ENCODE measurements around the gene WDFY2.

Gene WDFY2

GRCh38 chr13:51659276-51660127 lies 75.2 kb downstream of the WDFY2 start:
- Histone ChIP-seq H3K36me3 (ENCODE audit: control insufficient read depth, low read depth, low read length) (peaks cover 4% of the 10 kb centered on the region), H3K27ac (ENCODE audit: low read length) (no peak overlapping the region), H3K9me3 (ENCODE audit: control insufficient read depth, low read depth, low read length) (peaks cover under 1% of the 10 kb centered on the region), H3K4me1 (ENCODE audit: control insufficient read depth, low read depth, low read length) (peaks cover 18% of the 10 kb centered on the region), H3K9ac (ENCODE audit: low read length) (no peak overlapping the region), H3K4me3 (ENCODE audit: low read length) (no peak overlapping the region), H3K27me3 (ENCODE audit: control insufficient read depth, insufficient read depth, low read length) (no peaks in the 10 kb centered on the region)

DNA sequence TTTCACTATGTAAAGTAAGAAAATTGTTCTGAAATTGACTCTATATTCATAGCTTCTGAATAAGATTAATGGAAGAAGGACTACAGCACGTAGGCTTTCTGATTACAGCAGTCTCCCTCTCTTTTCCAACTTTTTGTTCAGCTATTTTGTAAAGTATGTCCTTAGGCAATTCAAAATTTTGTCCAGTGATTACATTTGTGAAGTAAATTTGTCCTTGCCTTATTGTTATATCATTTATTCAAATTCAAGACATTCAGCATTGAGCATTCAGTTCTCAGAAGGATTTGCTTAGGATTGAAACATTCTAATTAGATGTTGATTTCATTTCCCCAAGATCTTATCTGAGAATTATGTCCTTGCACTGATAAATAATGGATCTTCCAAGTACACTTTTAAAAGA lies 76.6 kb downstream of the WDFY2 start:
- no peaks in the 10 kb centered on the region for H3K27me3 ChIP-seq (ENCODE audit: control insufficient read depth, insufficient read depth, low read length)
- H3K4me1 ChIP-seq (ENCODE audit: control insufficient read depth, low read depth, low read length), result peaks cover 13% of the 10 kb centered on the region
- H3K9ac ChIP-seq (ENCODE audit: low read length), result no peak overlapping the region
- no peak overlapping the region for H3K27ac ChIP-seq (ENCODE audit: low read length)
- H3K4me3 ChIP-seq (ENCODE audit: low read length), result no peak overlapping the region
- H3K36me3 ChIP-seq (ENCODE audit: control insufficient read depth, low read depth, low read length), result peaks cover 4% of the 10 kb centered on the region
- H3K9me3 ChIP-seq (ENCODE audit: control insufficient read depth, low read depth, low read length), result no peaks in the 10 kb centered on the region

- Histone ChIP-seq H3K9ac (ENCODE audit: low read length) (no peak overlapping the region), H3K27me3 (ENCODE audit: control insufficient read depth, insufficient read depth, low read length) (no peaks in the 10 kb centered on the region), H3K4me3 (ENCODE audit: low read length) (no peak overlapping the region), H3K4me1 (ENCODE audit: control insufficient read depth, low read depth, low read length) (peaks cover 4% of the 10 kb centered on the region), H3K36me3 (ENCODE audit: control insufficient read depth, low read depth, low read length) (peaks cover 4% of the 10 kb centered on the region), H3K27ac (ENCODE audit: low read length) (no peak overlapping the region), H3K9me3 (ENCODE audit: control insufficient read depth, low read depth, low read length) (no peaks in the 10 kb centered on the region)
These were observed 80.0 kb downstream of the WDFY2 start for GRCh38 chr13:51663973-51664957.

- Histone ChIP-seq H3K9ac (ENCODE audit: low read length) (no peak overlapping the region), H3K36me3 (ENCODE audit: control insufficient read depth, low read depth, low read length) (peaks cover 4% of the 10 kb centered on the region), H3K4me3 (ENCODE audit: low read length) (no peak overlapping the region), H3K4me1 (ENCODE audit: control insufficient read depth, low read depth, low read length) (peaks cover 4% of the 10 kb centered on the region), H3K27ac (ENCODE audit: low read length) (no peak overlapping the region), H3K9me3 (ENCODE audit: control insufficient read depth, low read depth, low read length) (no peaks in the 10 kb centered on the region), H3K27me3 (ENCODE audit: control insufficient read depth, insufficient read depth, low read length) (no peaks in the 10 kb centered on the region)
These were observed 81.2 kb downstream of the WDFY2 start for GRCh38 chr13:51665456-51665855.

DNA sequence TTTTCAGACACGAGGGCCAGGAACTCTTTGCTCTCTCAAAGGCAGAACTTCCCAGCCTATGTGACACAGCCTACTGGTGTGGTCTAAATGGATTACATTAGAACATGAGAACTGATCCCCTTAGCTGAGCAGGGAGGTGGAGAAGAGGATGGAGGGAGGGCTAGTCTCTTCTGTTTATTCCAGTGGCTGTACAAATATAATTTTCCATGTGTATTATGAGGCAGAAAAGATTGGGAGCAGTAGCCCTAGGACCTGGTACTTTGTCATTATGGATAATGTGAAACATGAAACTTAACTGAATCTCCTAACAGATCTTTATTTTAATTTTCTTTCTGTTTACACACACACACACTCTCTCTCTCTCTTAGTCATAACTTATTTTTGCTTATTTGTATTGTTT lies 82.1 kb downstream of the WDFY2 start:
- peaks cover 4% of the 10 kb centered on the region for H3K4me1 ChIP-seq (ENCODE audit: control insufficient read depth, low read depth, low read length)
- H3K36me3 ChIP-seq (ENCODE audit: control insufficient read depth, low read depth, low read length), result peaks cover 4% of the 10 kb centered on the region
- H3K9me3 ChIP-seq (ENCODE audit: control insufficient read depth, low read depth, low read length), result no peaks in the 10 kb centered on the region
- no peak overlapping the region for H3K9ac ChIP-seq (ENCODE audit: low read length)
- no peaks in the 10 kb centered on the region for H3K27me3 ChIP-seq (ENCODE audit: control insufficient read depth, insufficient read depth, low read length)
- H3K4me3 ChIP-seq (ENCODE audit: low read length), result no peak overlapping the region
- no peak overlapping the region for H3K27ac ChIP-seq (ENCODE audit: low read length)

- Histone ChIP-seq H3K27me3 (ENCODE audit: control insufficient read depth, insufficient read depth, low read length) (no peaks in the 10 kb centered on the region), H3K27ac (ENCODE audit: low read length) (no peak overlapping the region), H3K36me3 (ENCODE audit: control insufficient read depth, low read depth, low read length) (peaks cover 4% of the 10 kb centered on the region), H3K4me3 (ENCODE audit: low read length) (no peak overlapping the region), H3K9me3 (ENCODE audit: control insufficient read depth, low read depth, low read length) (no peaks in the 10 kb centered on the region), H3K9ac (ENCODE audit: low read length) (no peak overlapping the region), H3K4me1 (ENCODE audit: control insufficient read depth, low read depth, low read length) (peaks cover 4% of the 10 kb centered on the region)
These were observed 82.6 kb downstream of the WDFY2 start for GRCh38 chr13:51666839-51667238.

DNA sequence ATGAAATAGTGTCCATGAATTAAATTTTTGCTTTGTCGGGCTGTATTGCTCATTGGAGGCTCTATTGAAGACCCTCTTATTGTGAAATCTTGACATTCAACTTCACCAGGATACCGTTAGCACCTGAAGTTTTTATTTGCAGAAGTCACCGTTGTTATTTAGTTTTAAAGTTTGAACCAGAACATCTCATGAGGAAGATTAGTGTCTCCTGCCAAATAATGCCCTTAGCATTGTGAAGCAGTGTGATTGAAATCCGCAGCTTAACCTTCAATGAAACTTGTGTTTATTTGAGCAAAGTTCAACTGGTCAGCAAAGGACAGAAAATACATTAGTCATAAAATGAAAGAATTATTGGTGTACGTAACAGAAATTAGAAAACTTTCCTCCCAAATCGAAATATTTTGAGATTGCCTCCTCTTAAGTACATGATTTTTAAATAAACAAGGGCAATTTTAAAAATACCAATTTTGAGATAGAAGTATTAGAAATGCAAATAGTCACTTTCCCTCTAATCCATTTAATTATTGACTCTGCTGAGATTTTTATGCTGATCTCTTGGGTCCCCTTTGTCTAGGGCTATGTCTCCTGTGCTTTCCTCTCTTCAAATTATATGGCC lies 84.4 kb downstream of the WDFY2 start:
- H3K9ac ChIP-seq (ENCODE audit: low read length), result no peak overlapping the region
- H3K36me3 ChIP-seq (ENCODE audit: control insufficient read depth, low read depth, low read length), result no peaks in the 10 kb centered on the region

DNA sequence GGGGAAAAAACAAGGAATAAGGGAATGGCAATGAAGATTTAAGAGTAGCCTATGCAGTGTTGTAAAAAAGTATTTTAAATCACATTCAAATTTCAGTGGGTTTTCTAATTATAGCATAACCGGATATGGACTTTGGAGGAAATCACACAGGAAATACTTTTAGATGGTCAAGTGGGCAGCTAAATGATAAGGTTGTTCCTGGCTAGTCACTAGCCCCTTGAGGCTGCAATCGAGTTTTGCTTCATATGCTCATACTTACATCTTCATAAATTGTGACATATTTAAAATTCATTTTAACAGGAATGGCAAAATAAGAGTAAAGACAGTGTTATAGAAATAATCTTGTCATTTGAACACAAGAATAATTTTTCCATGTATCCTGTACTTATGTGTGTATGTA lies 88.9 kb downstream of the WDFY2 start:
- Histone ChIP-seq H3K27ac (ENCODE audit: low read length) (no peak overlapping the region), H3K9me3 (ENCODE audit: control insufficient read depth, low read depth, low read length) (no peaks in the 10 kb centered on the region), H3K27me3 (ENCODE audit: control insufficient read depth, insufficient read depth, low read length) (no peaks in the 10 kb centered on the region), H3K36me3 (ENCODE audit: control insufficient read depth, low read depth, low read length) (no peaks in the 10 kb centered on the region), H3K4me3 (ENCODE audit: low read length) (no peak overlapping the region), H3K4me1 (ENCODE audit: control insufficient read depth, low read depth, low read length) (peaks cover 18% of the 10 kb centered on the region), H3K9ac (ENCODE audit: low read length) (no peak overlapping the region)

More for the DNA sequence above, 84.4 kb downstream of the WDFY2 start:
- H3K9me3 ChIP-seq (ENCODE audit: control insufficient read depth, low read depth, low read length), result no peaks in the 10 kb centered on the region
- no peaks in the 10 kb centered on the region for H3K27me3 ChIP-seq (ENCODE audit: control insufficient read depth, insufficient read depth, low read length)
- no peak overlapping the region for H3K4me3 ChIP-seq (ENCODE audit: low read length)
- H3K4me1 ChIP-seq (ENCODE audit: control insufficient read depth, low read depth, low read length), result peaks cover 7% of the 10 kb centered on the region
- H3K27ac ChIP-seq (ENCODE audit: low read length), result no peak overlapping the region

GRCh38 chr13:51674276-51674675 lies 90.0 kb downstream of the WDFY2 start:
- no peaks in the 10 kb centered on the region for H3K27me3 ChIP-seq (ENCODE audit: control insufficient read depth, insufficient read depth, low read length)
- no peaks in the 10 kb centered on the region for H3K36me3 ChIP-seq (ENCODE audit: control insufficient read depth, low read depth, low read length)
- peaks cover 14% of the 10 kb centered on the region for H3K4me1 ChIP-seq (ENCODE audit: control insufficient read depth, low read depth, low read length)
- H3K9me3 ChIP-seq (ENCODE audit: control insufficient read depth, low read depth, low read length), result no peaks in the 10 kb centered on the region
- no peak overlapping the region for H3K27ac ChIP-seq (ENCODE audit: low read length)
- no peak overlapping the region for H3K4me3 ChIP-seq (ENCODE audit: low read length)
- H3K9ac ChIP-seq (ENCODE audit: low read length), result no peak overlapping the region

DNA sequence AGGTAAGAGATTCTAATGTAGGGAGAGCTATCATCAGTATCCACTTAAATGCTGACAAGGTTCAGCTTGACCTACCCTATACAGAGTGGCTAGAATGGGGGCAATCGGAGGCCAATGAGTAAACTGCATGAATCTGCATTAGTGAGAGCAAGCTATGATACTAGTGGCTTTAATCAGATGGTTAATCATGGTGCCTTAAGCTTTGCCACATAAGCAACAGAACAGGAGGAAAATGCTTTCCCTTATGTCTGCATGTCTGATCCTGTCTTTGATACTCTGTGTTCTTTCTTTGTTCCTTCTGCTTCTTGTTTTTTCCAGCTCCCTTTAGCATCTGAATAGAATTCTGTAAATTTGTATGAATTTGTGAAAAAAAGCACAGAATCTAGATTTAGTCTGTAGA lies 91.1 kb downstream of the WDFY2 start:
- Histone ChIP-seq H3K9me3 (ENCODE audit: control insufficient read depth, low read depth, low read length) (no peaks in the 10 kb centered on the region), H3K9ac (ENCODE audit: low read length) (no peak overlapping the region), H3K4me3 (ENCODE audit: low read length) (no peak overlapping the region), H3K27ac (ENCODE audit: low read length) (no peak overlapping the region), H3K27me3 (ENCODE audit: control insufficient read depth, insufficient read depth, low read length) (no peaks in the 10 kb centered on the region), H3K4me1 (ENCODE audit: control insufficient read depth, low read depth, low read length) (peaks cover 14% of the 10 kb centered on the region), H3K36me3 (ENCODE audit: control insufficient read depth, low read depth, low read length) (no peaks in the 10 kb centered on the region)

- no peak overlapping the region for H3K27ac ChIP-seq (ENCODE audit: low read length)
- H3K9ac ChIP-seq (ENCODE audit: low read length), result no peak overlapping the region
- no peak overlapping the region for H3K4me3 ChIP-seq (ENCODE audit: low read length)
- no peaks in the 10 kb centered on the region for H3K27me3 ChIP-seq (ENCODE audit: control insufficient read depth, insufficient read depth, low read length)
- H3K36me3 ChIP-seq (ENCODE audit: control insufficient read depth, low read depth, low read length), result no peaks in the 10 kb centered on the region
- H3K4me1 ChIP-seq (ENCODE audit: control insufficient read depth, low read depth, low read length), result peaks cover 14% of the 10 kb centered on the region
- H3K9me3 ChIP-seq (ENCODE audit: control insufficient read depth, low read depth, low read length), result no peaks in the 10 kb centered on the region
These were observed 91.6 kb downstream of the WDFY2 start for GRCh38 chr13:51675877-51676276.

Data from iPS-18a (cell line).